ENCODE data around the gene STAB2. TPM values are rescaled to one million over a fixed set of nuclear protein-coding genes. Genes with fewer than 3 reads are reported as not detected.

STAB2 gene
- total and polyA plus RNA-seq, 2 of the 4 experiments (the other 2 are of a cell fraction) = not detected

DNA sequence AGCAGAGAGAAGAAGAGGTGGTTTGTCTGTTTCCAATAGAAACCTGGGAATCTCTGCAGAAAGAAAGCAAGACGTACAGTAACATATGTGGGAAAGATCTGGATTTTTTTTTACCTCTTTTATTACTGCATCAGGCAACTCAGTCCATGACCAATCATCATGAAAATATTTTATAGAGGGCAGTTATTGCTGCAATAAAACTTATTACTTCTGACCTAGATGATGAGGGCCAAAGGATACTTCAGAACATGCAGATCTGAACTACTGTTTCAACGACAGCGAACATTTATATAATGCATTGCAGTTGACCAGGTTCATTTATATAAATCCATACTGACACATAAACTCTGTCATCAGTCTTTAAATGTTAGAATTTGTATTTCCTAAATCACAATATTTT, 67.7 kb downstream of the STAB2 start:
- Histone ChIP-seq H3K4me1 (ENCODE audit: control insufficient read depth, insufficient read depth, low read length) (no peaks in the 10 kb centered on the region), H4K91ac (ENCODE audit: insufficient read depth, low read depth, low read length) (no peak overlapping the region), H3K4ac (ENCODE audit: low read depth, low read length) (no peak overlapping the region), H4K8ac (ENCODE audit: low read depth in 2 of 2, low read length in 2 of 2) (no peak overlapping the region), H3K4me3 (ENCODE audit: insufficient read depth, low read depth, low read length) (no peak overlapping the region), H2BK15ac (ENCODE audit: low read depth, low read length) (no peak overlapping the region), H4K20me1 (ENCODE audit: insufficient read depth, low read length) (no peaks in the 10 kb centered on the region), H4K5ac (ENCODE audit: low read depth, low read length) (no peak overlapping the region), H3K27me3 (ENCODE audit: control insufficient read depth, insufficient read depth, low read length) (peaks cover 3% of the 10 kb centered on the region; the same call in 1 of the 2 replicates), H2BK120ac (ENCODE audit: low read depth, low read length) (no peak overlapping the region), H3K56ac (ENCODE audit: extremely low read depth, insufficient read depth, low read length) (no peak overlapping the region), H2BK20ac (ENCODE audit: low read depth, low read length) (no peak overlapping the region), H3K14ac (replicated peaks; ENCODE audit: low read depth, low read length) (no peak overlapping the region), H2AK5ac (ENCODE audit: low read depth, low read length) (no peak overlapping the region), H3K9me1 (ENCODE audit: insufficient read depth, low read length) (no peaks in the 10 kb centered on the region), H3K23ac (ENCODE audit: low read depth, low read length) (no peak overlapping the region), H3K18ac (ENCODE audit: low read depth, low read length) (no peak overlapping the region), H2AK9ac (replicated peaks; ENCODE audit: low read depth, low read length, poor library complexity) (no peak overlapping the region), H3K9ac (ENCODE audit: low read depth, low read length) (no peak overlapping the region), H2AFZ (replicated peaks; ENCODE audit: low read length, poor library complexity) (no peak overlapping the region), H3K79me1 (ENCODE audit: low read depth in 1 of 2, low read length in 2 of 2) (no peaks in the 10 kb centered on the region), H3K9me3 (ENCODE audit: control insufficient read depth, insufficient read depth, low read length) (no peaks in the 10 kb centered on the region), H2BK5ac (ENCODE audit: low read depth, low read length, poor library complexity, severe bottlenecking) (no peak overlapping the region), H3K27ac (ENCODE audit: insufficient read depth, low read length) (no peak overlapping the region), H3K4me2 (ENCODE audit: low read depth, low read length) (no peak overlapping the region), H3K36me3 (ENCODE audit: control insufficient read depth, insufficient read depth, low read length) (no peaks in the 10 kb centered on the region)
- dilution Hi-C loops (cut with HindIII; ENCODE audit: low sequenced_read_pairs, unreplicated experiment) (no loop called here), intact Hi-C loops (cut with micrococcal nuclease) (no loop called here), in situ Hi-C loops (cut with MboI; ENCODE audit: low sequenced_read_pairs) (no loop called here)
- CTCF ChIA-PET = no interaction called here
- POLR2A ChIA-PET (ENCODE audit: unreplicated experiment) = no interaction called here
- TF ChIP-seq RCOR1 (IDR thresholded peaks at IDR 0.05; ENCODE audit: insufficient replicate concordance, low read length) (no peak), RAD21 (IDR thresholded peaks at IDR 0.05; ENCODE audit: low read length) (no peak), CHD1 (IDR thresholded peaks at IDR 0.05; ENCODE audit: low read depth, low read length) (no peak), MAFK (IDR thresholded peaks at IDR 0.05; ENCODE audit: low read depth, low read length) (no peak), MAZ (IDR thresholded peaks at IDR 0.05; ENCODE audit: borderline replicate concordance, low read depth, low read length) (no peak), CEBPB (IDR thresholded peaks at IDR 0.05; ENCODE audit: low read depth, low read length) (no peak), FOS (IDR thresholded peaks at IDR 0.05; ENCODE audit: low read depth, low read length) (no peak), SMC3 (IDR thresholded peaks at IDR 0.05; ENCODE audit: low read depth, low read length) (no peak), RFX5 (IDR thresholded peaks at IDR 0.05; ENCODE audit: low read depth, low read length) (no peak), POLR2A (IDR thresholded peaks at IDR 0.05; ENCODE audit: low read depth, low read length) (no peak), MXI1 (IDR thresholded peaks at IDR 0.05; ENCODE audit: borderline replicate concordance, low read depth, low read length) (no peak), BHLHE40 (IDR thresholded peaks at IDR 0.05; ENCODE audit: low read depth, low read length) (no peak)
- TF ChIP-seq, protein P1, sequence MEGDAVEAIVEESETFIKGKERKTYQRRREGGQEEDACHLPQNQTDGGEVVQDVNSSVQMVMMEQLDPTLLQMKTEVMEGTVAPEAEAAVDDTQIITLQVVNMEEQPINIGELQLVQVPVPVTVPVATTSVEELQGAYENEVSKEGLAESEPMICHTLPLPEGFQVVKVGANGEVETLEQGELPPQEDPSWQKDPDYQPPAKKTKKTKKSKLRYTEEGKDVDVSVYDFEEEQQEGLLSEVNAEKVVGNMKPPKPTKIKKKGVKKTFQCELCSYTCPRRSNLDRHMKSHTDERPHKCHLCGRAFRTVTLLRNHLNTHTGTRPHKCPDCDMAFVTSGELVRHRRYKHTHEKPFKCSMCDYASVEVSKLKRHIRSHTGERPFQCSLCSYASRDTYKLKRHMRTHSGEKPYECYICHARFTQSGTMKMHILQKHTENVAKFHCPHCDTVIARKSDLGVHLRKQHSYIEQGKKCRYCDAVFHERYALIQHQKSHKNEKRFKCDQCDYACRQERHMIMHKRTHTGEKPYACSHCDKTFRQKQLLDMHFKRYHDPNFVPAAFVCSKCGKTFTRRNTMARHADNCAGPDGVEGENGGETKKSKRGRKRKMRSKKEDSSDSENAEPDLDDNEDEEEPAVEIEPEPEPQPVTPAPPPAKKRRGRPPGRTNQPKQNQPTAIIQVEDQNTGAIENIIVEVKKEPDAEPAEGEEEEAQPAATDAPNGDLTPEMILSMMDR (conservative IDR thresholded peaks at IDR 0.05; ENCODE audit: low read depth, low read length) = no peak
- TF ChIP-seq, protein P2, sequence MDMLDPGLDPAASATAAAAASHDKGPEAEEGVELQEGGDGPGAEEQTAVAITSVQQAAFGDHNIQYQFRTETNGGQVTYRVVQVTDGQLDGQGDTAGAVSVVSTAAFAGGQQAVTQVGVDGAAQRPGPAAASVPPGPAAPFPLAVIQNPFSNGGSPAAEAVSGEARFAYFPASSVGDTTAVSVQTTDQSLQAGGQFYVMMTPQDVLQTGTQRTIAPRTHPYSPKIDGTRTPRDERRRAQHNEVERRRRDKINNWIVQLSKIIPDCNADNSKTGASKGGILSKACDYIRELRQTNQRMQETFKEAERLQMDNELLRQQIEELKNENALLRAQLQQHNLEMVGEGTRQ (IDR thresholded peaks at IDR 0.05; ENCODE audit: low read depth, low read length) = no peak
- TF ChIP-seq, protein P3, sequence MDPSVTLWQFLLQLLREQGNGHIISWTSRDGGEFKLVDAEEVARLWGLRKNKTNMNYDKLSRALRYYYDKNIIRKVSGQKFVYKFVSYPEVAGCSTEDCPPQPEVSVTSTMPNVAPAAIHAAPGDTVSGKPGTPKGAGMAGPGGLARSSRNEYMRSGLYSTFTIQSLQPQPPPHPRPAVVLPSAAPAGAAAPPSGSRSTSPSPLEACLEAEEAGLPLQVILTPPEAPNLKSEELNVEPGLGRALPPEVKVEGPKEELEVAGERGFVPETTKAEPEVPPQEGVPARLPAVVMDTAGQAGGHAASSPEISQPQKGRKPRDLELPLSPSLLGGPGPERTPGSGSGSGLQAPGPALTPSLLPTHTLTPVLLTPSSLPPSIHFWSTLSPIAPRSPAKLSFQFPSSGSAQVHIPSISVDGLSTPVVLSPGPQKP (IDR thresholded peaks at IDR 0.05; ENCODE audit: borderline replicate concordance, low read depth, low read length) = no peak
- BruUV-seq (replicated peaks) = no TSS peak
- WGBS, 2 experiments (ENCODE audit: extremely low coverage in 2 of 2, insufficient read length in 1 of 2) = no CpG with 5 or more reads among the region's 3 CpGs
- ATAC-seq (ENCODE audit: low read depth) = no peak
- DNase-seq = no peak
